ENCODE measurements around the gene MRM3.

- TF ChIP-seq NFRKB (IDR thresholded peaks at IDR 0.05): no peak
- no peak for TF ChIP-seq FOXM1 (IDR thresholded peaks at IDR 0.05; ENCODE audit: borderline replicate concordance)
- no peak for TF ChIP-seq ELF4 (IDR thresholded peaks at IDR 0.05)
- no peak for TF ChIP-seq SUZ12 (IDR thresholded peaks at IDR 0.05)
- TF ChIP-seq ARNT (IDR thresholded peaks at IDR 0.05): no peak
- TF ChIP-seq ZNF384 (IDR thresholded peaks at IDR 0.05): no peak
- TF ChIP-seq TARDBP (IDR thresholded peaks at IDR 0.05): no peak
Measured at GRCh38 chr17:792277-792676, 10.1 kb downstream of the MRM3 start.
